Iris pigment epithelial cell (primary cell): ENCODE measurements around the gene PRKCE.
"Not testable (repeated sequence)": the region's sequence is repeated elsewhere in the genome, so short reads cannot be mapped to it uniquely, and the experiment has no call there.

ENCODE experiments used
- DNase-seq: peaks from one replicate; pipeline ENCODE4 v3.0.0-alpha.2; 2011; ENCODE audit warnings: low read depth

Gene PRKCE

GRCh38 chr2:45889620-45890370 lies 238.3 kb downstream of the PRKCE start:
- no peak for DNase-seq

- not testable (repeated sequence) for DNase-seq
These were observed 238.8 kb downstream of the PRKCE start for GRCh38 chr2:45890371-45890646.

GRCh38 chr2:45890819-45891218 lies 239.3 kb downstream of the PRKCE start:
- DNase-seq = no peak

- no peak for DNase-seq
These were observed 240.4 kb downstream of the PRKCE start for GRCh38 chr2:45891719-45892424.

GRCh38 chr2:45892425-45892745 lies 240.9 kb downstream of the PRKCE start:
- no peak for DNase-seq

GRCh38 chr2:45892757-45893156 lies 241.3 kb downstream of the PRKCE start:
- peak; percentile 67 for DNase-seq

GRCh38 chr2:45894211-45894610 lies 242.7 kb downstream of the PRKCE start:
- DNase-seq = no peak

GRCh38 chr2:45895241-45895861 lies 243.9 kb downstream of the PRKCE start:
- DNase-seq = peak; percentile 74

- no peak for DNase-seq
These were observed 244.8 kb downstream of the PRKCE start for GRCh38 chr2:45896311-45896710.

GRCh38 chr2:45897842-45898241 lies 246.4 kb downstream of the PRKCE start:
- DNase-seq = no peak

- DNase-seq = peak; percentile 16
These were observed 247.3 kb downstream of the PRKCE start for GRCh38 chr2:45898819-45899218.

- no peak for DNase-seq
These were observed 248.5 kb downstream of the PRKCE start for GRCh38 chr2:45899926-45900325.

- no peak for DNase-seq
These were observed 250.1 kb downstream of the PRKCE start for GRCh38 chr2:45901468-45902032.

- no peak for DNase-seq
These were observed 250.9 kb downstream of the PRKCE start for GRCh38 chr2:45902380-45902779.

GRCh38 chr2:45902781-45903375 lies 251.4 kb downstream of the PRKCE start:
- no peak for DNase-seq

GRCh38 chr2:45904267-45904945 lies 252.9 kb downstream of the PRKCE start:
- peak; percentile 24 for DNase-seq

GRCh38 chr2:45904946-45905631 lies 253.6 kb downstream of the PRKCE start:
- no peak for DNase-seq

GRCh38 chr2:45905632-45905958 lies 254.1 kb downstream of the PRKCE start:
- DNase-seq = no peak

GRCh38 chr2:45907592-45907991 lies 256.1 kb downstream of the PRKCE start:
- DNase-seq = no peak

- DNase-seq = no peak
These were observed 257.1 kb downstream of the PRKCE start for GRCh38 chr2:45908316-45909170.

- DNase-seq = no peak
These were observed 257.7 kb downstream of the PRKCE start for GRCh38 chr2:45909171-45909565.
